Neural cell (in vitro differentiated cells): ENCODE data around the gene UBXN10.

Experiments
- CTCF ChIP-seq: fragments of 450-650 bp; IDR thresholded peaks from 2 replicates; pipeline ENCODE4 v1.5.1; 2014; ENCODE audit warnings: antibody characterized with exemption, mild to moderate bottlenecking, moderate library complexity; ENCODE audit not compliant: poor library complexity, severe bottlenecking
- EP300 ChIP-seq: fragments of 450-650 bp; conservative IDR thresholded peaks from 2 replicates; pipeline ENCODE4 v1.6.1; 2014; ENCODE audit warnings: antibody characterized with exemption, mild to moderate bottlenecking, moderate library complexity; ENCODE audit not compliant: poor library complexity, severe bottlenecking
- MXI1 ChIP-seq: fragments of 450-650 bp; conservative IDR thresholded peaks from 2 replicates; pipeline ENCODE4 v1.6.1; 2014; ENCODE audit warnings: antibody characterized with exemption, mild to moderate bottlenecking; ENCODE audit not compliant: poor library complexity, severe bottlenecking
- POLR2AphosphoS5 ChIP-seq: IDR thresholded peaks from 2 replicates; pipeline ENCODE4 v1.6.1; 2012
- RAD21 ChIP-seq: fragments of 450-650 bp; conservative IDR thresholded peaks from 2 replicates; pipeline ENCODE4 v1.6.1; 2014; ENCODE audit warnings: antibody characterized with exemption, mild to moderate bottlenecking, moderate library complexity
- REST ChIP-seq: IDR thresholded peaks from 2 replicates; pipeline ENCODE4 v1.6.1; 2012; ENCODE audit warnings: borderline replicate concordance
- SMC3 ChIP-seq: fragments of 450-650 bp; conservative IDR thresholded peaks from 2 replicates; pipeline ENCODE4 v1.6.1; 2014; ENCODE audit warnings: antibody characterized with exemption, mild to moderate bottlenecking, moderate library complexity; ENCODE audit not compliant: poor library complexity
- TAF1 ChIP-seq: IDR thresholded peaks from 2 replicates; pipeline ENCODE4 v1.6.1; 2012; ENCODE audit warnings: low read depth

GRCh38 chr1:20147846-20148570 is 37.9 kb upstream of the UBXN10 start:
- TF ChIP-seq TAF1 (no peak), CTCF (no peak), SMC3 (no peak), POLR2AphosphoS5 (no peak), REST (no peak), MXI1 (no peak), RAD21 (no peak), EP300 (no peak)
